Ishikawa (cell line): Measurements from ENCODE around the gene ABHD12.

Experiments used
- CEBPB ChIP-seq: IDR thresholded peaks from 2 replicates; pipeline ENCODE4 v1.6.1; 2012
- CREB1 ChIP-seq: IDR thresholded peaks from 2 replicates; pipeline ENCODE4 v1.6.1; 2012; ENCODE audit warnings: low read depth
- EGR1 ChIP-seq: IDR thresholded peaks from 2 replicates; pipeline ENCODE4 v1.6.1; 2012
- EP300 ChIP-seq: IDR thresholded peaks from 2 replicates; pipeline ENCODE4 v1.6.1; 2012; ENCODE audit warnings: borderline replicate concordance
- FOXM1 ChIP-seq: IDR thresholded peaks from 2 replicates; pipeline ENCODE4 v1.6.1; 2012; ENCODE audit warnings: low read depth, borderline replicate concordance
- NFIC ChIP-seq: IDR thresholded peaks from 2 replicates; pipeline ENCODE4 v1.6.1; 2012
- RAD21 ChIP-seq: IDR thresholded peaks from 2 replicates; pipeline ENCODE4 v1.6.1; 2012; ENCODE audit warnings: low read depth
- TAF1 ChIP-seq: IDR thresholded peaks from 2 replicates; pipeline ENCODE4 v1.6.1; 2012; ENCODE audit warnings: low read depth, mild to moderate bottlenecking
- TCF12 ChIP-seq: IDR thresholded peaks from 2 replicates; pipeline ENCODE4 v1.6.1; 2012; ENCODE audit warnings: low read depth
- TEAD4 ChIP-seq: IDR thresholded peaks from 2 replicates; pipeline ENCODE4 v1.6.1; 2012
- USF1 ChIP-seq: IDR thresholded peaks from 2 replicates; pipeline ENCODE4 v1.6.1; 2012
- YY1 ChIP-seq: IDR thresholded peaks from 2 replicates; pipeline ENCODE4 v1.6.1; 2012; ENCODE audit warnings: low read depth
- ZBTB7A ChIP-seq: IDR thresholded peaks from 2 replicates; pipeline ENCODE4 v1.6.1; 2012; ENCODE audit warnings: low read depth
- TF ChIP-seq, protein P1 (sequence below): IDR thresholded peaks from 2 replicates; pipeline ENCODE4 v1.6.1; 2012; ENCODE audit warnings: low read depth, mild to moderate bottlenecking
- TF ChIP-seq, protein P2 (sequence below): IDR thresholded peaks from 2 replicates; pipeline ENCODE4 v1.6.1; 2012

ABHD12 gene

DNA sequence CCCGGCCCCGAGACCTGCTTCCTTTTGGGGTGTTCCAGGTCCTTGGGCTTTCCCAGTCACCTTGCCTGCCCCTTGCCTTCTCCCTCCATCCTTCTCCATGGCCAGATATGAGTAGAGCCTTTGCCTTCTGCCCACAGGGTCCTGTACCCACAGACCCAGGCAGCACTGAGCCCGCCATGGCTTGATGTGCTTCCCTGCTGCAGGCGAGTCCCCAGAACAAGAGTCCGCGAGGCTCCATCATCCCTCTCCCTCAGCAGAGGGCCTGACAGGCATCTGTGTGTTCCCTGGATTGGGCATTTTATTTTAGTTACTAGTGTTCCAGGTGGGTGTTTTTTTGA is 120.8 kb downstream of the ABHD12 start:
- TF ChIP-seq NFIC: no peak

- TF ChIP-seq, protein P1, sequence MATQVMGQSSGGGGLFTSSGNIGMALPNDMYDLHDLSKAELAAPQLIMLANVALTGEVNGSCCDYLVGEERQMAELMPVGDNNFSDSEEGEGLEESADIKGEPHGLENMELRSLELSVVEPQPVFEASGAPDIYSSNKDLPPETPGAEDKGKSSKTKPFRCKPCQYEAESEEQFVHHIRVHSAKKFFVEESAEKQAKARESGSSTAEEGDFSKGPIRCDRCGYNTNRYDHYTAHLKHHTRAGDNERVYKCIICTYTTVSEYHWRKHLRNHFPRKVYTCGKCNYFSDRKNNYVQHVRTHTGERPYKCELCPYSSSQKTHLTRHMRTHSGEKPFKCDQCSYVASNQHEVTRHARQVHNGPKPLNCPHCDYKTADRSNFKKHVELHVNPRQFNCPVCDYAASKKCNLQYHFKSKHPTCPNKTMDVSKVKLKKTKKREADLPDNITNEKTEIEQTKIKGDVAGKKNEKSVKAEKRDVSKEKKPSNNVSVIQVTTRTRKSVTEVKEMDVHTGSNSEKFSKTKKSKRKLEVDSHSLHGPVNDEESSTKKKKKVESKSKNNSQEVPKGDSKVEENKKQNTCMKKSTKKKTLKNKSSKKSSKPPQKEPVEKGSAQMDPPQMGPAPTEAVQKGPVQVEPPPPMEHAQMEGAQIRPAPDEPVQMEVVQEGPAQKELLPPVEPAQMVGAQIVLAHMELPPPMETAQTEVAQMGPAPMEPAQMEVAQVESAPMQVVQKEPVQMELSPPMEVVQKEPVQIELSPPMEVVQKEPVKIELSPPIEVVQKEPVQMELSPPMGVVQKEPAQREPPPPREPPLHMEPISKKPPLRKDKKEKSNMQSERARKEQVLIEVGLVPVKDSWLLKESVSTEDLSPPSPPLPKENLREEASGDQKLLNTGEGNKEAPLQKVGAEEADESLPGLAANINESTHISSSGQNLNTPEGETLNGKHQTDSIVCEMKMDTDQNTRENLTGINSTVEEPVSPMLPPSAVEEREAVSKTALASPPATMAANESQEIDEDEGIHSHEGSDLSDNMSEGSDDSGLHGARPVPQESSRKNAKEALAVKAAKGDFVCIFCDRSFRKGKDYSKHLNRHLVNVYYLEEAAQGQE: no peak
- TF ChIP-seq EGR1 (no peak), TCF12 (no peak), YY1 (no peak), TEAD4 (no peak), CREB1 (no peak), EP300 (no peak), TAF1 (no peak), RAD21 (no peak), ZBTB7A (no peak), FOXM1 (no peak), USF1 (no peak), NFIC (no peak), CEBPB (no peak)
- TF ChIP-seq, protein P2, sequence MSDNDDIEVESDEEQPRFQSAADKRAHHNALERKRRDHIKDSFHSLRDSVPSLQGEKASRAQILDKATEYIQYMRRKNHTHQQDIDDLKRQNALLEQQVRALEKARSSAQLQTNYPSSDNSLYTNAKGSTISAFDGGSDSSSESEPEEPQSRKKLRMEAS: no peak
Observed at GRCh38 chr20:25269057-25269832, 121.4 kb downstream of the ABHD12 start.

GRCh38 chr20:25259788-25260254 is 130.8 kb downstream of the ABHD12 start:
- TF ChIP-seq, protein P2: no peak
- TF ChIP-seq YY1: no peak
- TF ChIP-seq, protein P1: no peak
- TF ChIP-seq TEAD4: no peak

- TF ChIP-seq, protein P2: no peak
- no peak for TF ChIP-seq YY1
- no peak for TF ChIP-seq EP300
- no peak for TF ChIP-seq TCF12
- no peak for TF ChIP-seq TEAD4
- no peak for TF ChIP-seq USF1
Observed at GRCh38 chr20:25259358-25259757, 131.3 kb downstream of the ABHD12 start.

GRCh38 chr20:25258828-25259227 is 131.8 kb downstream of the ABHD12 start:
- TF ChIP-seq, protein P1: no peak
- TF ChIP-seq TAF1 (no peak), EP300 (no peak), CREB1 (no peak), FOXM1 (no peak), YY1 (no peak), CEBPB (no peak), TEAD4 (no peak), TCF12 (no peak), NFIC (no peak), EGR1 (no peak), RAD21 (no peak), ZBTB7A (no peak), USF1 (no peak)
- TF ChIP-seq, protein P2: no peak
